Parathyroid adenoma (tissue), 2 donors: ENCODE data around the gene ZBTB7B.

ENCODE experiments used
- H2AFZ ChIP-seq: fragments of 300-600 bp; sonication (generic); one replicate; pipeline ENCODE4 v1.7.0; 2017; ENCODE audit warnings: antibody characterized with exemption, mild to moderate bottlenecking
- H3K27ac ChIP-seq: fragments of 300-600 bp; sonication (generic); one replicate; pipeline ENCODE4 v1.7.0; 2017
- H3K27me3 ChIP-seq: fragments of 300-600 bp; sonication (generic); one replicate; pipeline ENCODE4 v1.7.0; 2017; ENCODE audit warnings: low read length; ENCODE audit not compliant: control insufficient read depth, insufficient read depth
- H3K36me3 ChIP-seq: fragments of 300-600 bp; sonication (generic); one replicate; pipeline ENCODE4 v1.7.0; 2017; ENCODE audit warnings: low read length; ENCODE audit not compliant: control insufficient read depth, insufficient read depth
- H3K4me1 ChIP-seq: fragments of 300-600 bp; sonication (generic); one replicate; pipeline ENCODE4 v1.7.0; 2017; ENCODE audit warnings: control low read depth
- H3K4me2 ChIP-seq: fragments of 300-600 bp; sonication (generic); one replicate; pipeline ENCODE4 v1.7.0; 2017; ENCODE audit warnings: low read length
- H3K4me3 ChIP-seq: fragments of 300-600 bp; sonication (generic); one replicate; pipeline ENCODE4 v1.7.0; 2017; ENCODE audit warnings: low read depth, low read length
- H3K79me2 ChIP-seq: fragments of 300-600 bp; sonication (generic); one replicate; pipeline ENCODE4 v1.7.0; 2017; ENCODE audit warnings: control low read depth
- H3K9ac ChIP-seq: fragments of 300-600 bp; sonication (generic); one replicate; pipeline ENCODE4 v1.7.0; 2017; ENCODE audit warnings: mild to moderate bottlenecking
- H3K9me3 ChIP-seq: fragments of 300-600 bp; sonication (generic); one replicate; pipeline ENCODE4 v1.7.0; 2017; ENCODE audit warnings: low read length; ENCODE audit not compliant: control insufficient read depth
- CTCF ChIP-seq: fragments of 300-600 bp; sonication (generic); IDR thresholded peaks from one replicate; pipeline ENCODE4 v1.7.0; 2017; ENCODE audit warnings: antibody characterized with exemption, mild to moderate bottlenecking
- donor health status: primary hyperparathyroidism.

The ZBTB7B gene

GRCh38 chr1:155002464-155003226 is at the start of gene ZBTB7B:
Gene ZBTB7B (plus strand): TSS chr1:155002802. CDS start chr1:155014661, 11,859 bp downstream.
- peaks cover 5% of the 10 kb centered on the region for H3K4me1 ChIP-seq
- H2AFZ ChIP-seq = peak within 1 kb of the TSS; percentile 73
- H3K27me3 ChIP-seq = no peaks in the 10 kb centered on the region
- no peaks in the 10 kb centered on the region for H3K36me3 ChIP-seq
- H3K9me3 ChIP-seq = no peaks in the 10 kb centered on the region
- TF ChIP-seq CTCF = no peak
- peak within 1 kb of the TSS; percentile 99 for H3K4me2 ChIP-seq
- peaks cover 7% of the 10 kb centered on the region for H3K79me2 ChIP-seq
- peak within 1 kb of the TSS; percentile 67 for H3K9ac ChIP-seq
- peak within 1 kb of the TSS; percentile 94 for H3K27ac ChIP-seq
- peak within 1 kb of the TSS; percentile 99 for H3K4me3 ChIP-seq

GRCh38 chr1:154953611-154954038 is 49.0 kb upstream of the ZBTB7B start:
- Histone ChIP-seq H3K4me2 (peak overlapping the region; percentile 50), H3K9me3 (no peaks in the 10 kb centered on the region), H3K4me3 (no peak overlapping the region), H2AFZ (no peak overlapping the region), H3K27ac (no peak overlapping the region), H3K79me2 (no peaks in the 10 kb centered on the region), H3K27me3 (no peaks in the 10 kb centered on the region), H3K36me3 (no peaks in the 10 kb centered on the region), H3K9ac (no peak overlapping the region), H3K4me1 (peaks cover 10% of the 10 kb centered on the region)
- no peak for TF ChIP-seq CTCF

GRCh38 chr1:154954541-154954940 is 48.1 kb upstream of the ZBTB7B start:
- Histone ChIP-seq H3K4me2 (peak overlapping the region; percentile 85), H3K36me3 (no peaks in the 10 kb centered on the region), H3K9ac (no peak overlapping the region), H2AFZ (no peak overlapping the region), H3K79me2 (no peaks in the 10 kb centered on the region), H3K27ac (no peak overlapping the region), H3K4me3 (peak overlapping the region; percentile 85), H3K4me1 (peaks cover 13% of the 10 kb centered on the region), H3K9me3 (no peaks in the 10 kb centered on the region), H3K27me3 (no peaks in the 10 kb centered on the region)
- no peak for TF ChIP-seq CTCF

GRCh38 chr1:154955039-154955717 is 47.4 kb upstream of the ZBTB7B start:
- Histone ChIP-seq H3K4me2 (peak overlapping the region; percentile 85), H3K27ac (peak overlapping the region; percentile 56), H3K4me3 (peak overlapping the region; percentile 85), H3K9ac (no peak overlapping the region), H2AFZ (peak overlapping the region; percentile 73), H3K27me3 (no peaks in the 10 kb centered on the region), H3K36me3 (no peaks in the 10 kb centered on the region), H3K9me3 (no peaks in the 10 kb centered on the region), H3K4me1 (peaks cover 13% of the 10 kb centered on the region), H3K79me2 (no peaks in the 10 kb centered on the region)
- no peak for TF ChIP-seq CTCF
